DMS153 (cell line): ENCODE results near the gene TCF4.

ENCODE experiments used
- DNase-seq: peaks from one replicate; lab custom pipeline; 2025; lab: John Stamatoyannopoulos, UW

Gene TCF4

DNA sequence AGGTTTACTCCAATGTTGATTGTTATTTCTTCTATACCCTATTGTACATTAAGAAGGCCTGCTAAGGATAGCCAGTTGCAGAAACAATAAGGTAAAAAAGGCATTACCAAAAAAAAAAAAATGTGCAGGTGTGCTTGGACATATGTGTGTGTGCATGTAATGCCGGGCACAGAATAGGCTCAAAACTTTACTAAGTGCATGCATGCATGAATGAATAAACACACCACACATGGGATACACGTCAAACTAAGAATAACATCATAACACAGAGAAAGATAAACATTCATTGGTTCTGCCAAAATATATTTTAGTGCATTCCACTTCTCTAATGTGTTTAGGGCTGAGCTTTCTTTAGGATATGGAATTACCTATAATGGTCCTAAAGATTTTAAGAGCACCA lies 298.2 kb downstream of the TCF4 start:
- DNase-seq = no peak

DNA sequence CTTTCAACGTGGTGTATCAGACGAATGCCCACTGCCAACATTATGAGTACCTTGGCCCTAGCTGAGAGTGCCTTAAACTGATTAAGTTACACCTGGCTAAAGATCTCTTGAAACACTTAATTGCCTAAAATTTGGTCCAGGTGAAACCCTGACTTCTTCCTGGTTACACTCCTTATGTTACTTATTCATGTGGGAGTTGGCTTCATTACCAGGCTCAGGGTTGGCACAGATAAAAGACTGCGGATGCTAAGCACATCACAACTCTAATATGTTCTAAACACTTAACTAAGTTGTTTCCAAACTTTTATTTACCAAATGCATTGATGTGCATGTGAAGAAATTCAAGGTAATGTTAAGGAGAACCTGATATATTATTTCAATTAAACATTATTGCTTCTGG lies 298.9 kb downstream of the TCF4 start:
- DNase-seq = no peak

DNA sequence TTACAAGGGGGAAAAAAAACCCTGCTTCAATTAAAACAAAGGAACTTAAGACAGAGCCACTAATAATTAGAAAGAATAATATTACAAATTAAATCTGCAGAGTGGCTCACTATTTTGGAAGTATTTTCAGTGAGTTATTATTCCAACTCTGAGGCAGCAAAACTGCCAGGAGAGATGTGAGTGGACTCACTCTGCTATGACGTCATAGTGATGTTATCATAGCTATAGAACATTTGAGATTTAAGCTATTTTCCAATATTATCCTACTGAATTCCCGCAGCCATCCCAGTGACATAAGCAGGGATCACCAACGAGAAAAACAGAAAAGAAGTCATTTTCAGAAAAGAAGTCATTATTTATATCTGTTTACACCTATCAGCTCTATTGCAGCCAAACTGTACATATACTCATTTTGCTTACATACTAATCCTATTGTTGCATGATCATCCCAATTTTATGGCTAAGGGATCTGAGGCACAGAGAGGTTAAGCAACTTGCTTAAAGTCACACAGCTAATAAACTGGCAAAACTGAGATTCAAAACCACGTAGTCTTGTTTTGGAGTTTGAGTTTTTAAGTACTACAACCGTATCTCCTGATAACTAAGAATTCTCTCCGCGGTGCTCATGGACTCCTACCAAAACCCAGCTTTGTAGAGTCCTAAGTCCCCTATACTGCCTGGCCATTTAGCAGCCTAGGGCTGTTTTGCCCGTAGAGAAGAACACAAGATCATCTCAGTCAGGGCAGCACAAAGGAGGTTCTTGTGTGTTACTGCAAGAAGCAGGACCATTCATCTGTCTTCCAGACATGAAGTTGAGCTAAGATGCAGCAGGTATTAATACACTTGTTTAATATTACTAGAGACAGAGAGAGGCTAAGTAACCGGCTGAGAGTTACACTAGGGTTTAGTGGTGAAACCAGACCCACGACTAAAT lies 299.8 kb downstream of the TCF4 start:
- no peak for DNase-seq

DNA sequence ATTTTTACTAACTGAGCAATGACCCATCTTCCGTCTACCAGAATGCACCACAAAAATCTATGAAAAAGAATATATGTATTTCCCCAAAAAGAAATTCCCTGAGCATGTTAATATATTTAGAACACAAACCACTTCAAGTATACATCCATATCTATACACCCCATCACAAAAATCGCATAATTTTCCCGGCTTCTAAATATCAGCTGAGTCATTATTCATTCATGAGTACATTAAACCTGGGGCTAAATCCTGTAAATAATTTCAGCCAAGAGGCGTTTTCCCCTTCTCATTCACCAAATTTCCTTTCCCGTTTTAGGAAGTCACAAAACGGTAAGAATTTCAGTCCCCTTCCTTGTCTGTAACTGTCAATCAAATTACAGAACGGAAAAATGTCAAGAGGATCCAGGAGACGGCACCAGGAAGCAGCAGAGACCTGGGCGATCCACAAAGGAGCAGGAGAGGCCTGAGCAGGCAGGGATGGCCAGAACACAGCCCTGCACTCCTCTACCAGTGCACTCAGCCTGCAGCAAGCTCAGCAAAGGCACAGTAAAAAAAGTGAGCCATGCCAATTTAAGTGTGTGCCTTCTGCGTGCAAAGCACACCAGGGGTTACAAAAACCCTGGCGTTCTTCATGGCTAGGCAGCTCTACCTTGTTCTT lies 300.7 kb downstream of the TCF4 start:
- peak; percentile 39 for DNase-seq

DNA sequence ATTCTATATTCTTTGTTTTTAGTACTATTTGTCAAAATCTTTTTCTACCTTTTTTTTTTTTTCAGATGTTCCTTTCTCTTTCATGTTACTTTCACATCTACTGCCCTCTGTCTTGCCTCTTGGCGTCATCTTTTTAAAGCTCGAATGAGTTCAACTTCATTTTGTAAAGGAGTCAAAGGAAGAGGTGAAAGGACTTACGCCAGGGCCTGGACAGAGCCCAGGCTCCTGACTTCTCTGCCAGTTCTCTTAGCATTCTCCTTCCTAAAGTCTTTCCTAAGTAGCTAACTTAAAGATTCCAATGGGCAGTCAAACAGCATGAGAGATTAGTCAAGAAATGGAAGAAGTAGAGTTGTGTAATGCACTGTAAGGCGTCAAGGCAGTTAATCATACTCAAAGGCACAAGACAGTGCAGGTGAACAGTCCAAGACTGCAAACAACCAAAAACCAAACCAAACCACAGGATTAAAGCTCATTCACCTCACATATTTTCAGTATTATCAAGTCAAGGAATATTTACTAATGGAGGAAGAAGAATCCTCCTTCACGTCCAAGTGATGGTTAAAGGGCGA lies 301.7 kb downstream of the TCF4 start:
- DNase-seq = no peak

DNA sequence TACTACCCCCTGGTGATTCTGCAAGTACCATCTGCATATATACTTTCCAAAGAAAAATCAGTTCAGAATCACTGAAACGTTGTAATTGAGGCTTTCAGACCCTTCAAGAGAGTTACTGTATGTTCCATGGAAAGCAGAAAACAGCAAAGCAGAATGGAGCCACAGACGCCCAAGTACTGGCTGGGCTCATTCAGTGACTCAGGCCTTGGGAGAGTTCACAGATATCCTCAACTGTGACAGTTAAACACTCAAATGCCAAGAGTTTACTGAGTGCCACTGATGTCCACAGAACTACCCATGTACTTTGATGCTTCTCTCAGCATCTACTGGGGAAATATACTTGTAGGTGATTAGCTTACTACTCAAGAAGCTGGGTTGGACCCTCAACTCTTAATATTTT lies 303.4 kb downstream of the TCF4 start:
- DNase-seq = no peak

DNA sequence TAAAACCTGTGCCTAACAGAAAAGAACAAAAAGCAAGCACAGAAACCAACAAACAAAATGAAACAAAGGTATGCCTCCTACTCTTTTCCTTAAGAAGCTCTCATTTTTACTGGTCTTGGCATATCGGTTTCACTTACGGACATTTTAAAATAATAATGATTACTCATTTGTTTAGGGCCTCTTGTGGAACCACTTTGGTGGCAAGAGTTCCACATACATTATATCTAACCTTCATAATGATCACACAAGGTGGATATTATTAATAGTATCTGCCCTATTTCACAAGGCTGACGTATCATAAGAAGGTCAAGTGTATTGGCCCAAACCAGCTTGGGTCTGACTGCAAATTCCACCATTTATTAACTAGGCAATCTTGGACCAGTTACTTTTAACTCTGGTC lies 304.7 kb downstream of the TCF4 start:
- DNase-seq = no peak

DNA sequence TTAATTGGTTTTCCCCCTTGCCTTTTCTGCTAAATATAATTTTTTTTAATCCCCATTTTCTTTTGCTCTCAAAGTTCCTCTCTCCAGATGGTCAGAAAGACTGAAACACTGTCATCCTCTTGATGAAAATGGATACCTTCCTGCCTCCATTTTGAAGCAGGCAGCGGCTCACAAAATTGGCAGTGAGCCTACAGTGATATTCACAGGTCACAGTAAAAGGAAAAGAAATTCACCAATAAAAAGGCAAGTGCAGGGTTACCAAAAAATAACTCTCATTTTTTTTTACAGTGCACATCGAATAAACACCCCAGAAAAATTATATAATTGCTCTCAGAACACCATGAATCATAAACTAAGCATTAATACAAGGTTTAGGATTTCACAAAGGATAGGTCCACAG lies 307.5 kb downstream of the TCF4 start:
- DNase-seq = peak; percentile 2

DNA sequence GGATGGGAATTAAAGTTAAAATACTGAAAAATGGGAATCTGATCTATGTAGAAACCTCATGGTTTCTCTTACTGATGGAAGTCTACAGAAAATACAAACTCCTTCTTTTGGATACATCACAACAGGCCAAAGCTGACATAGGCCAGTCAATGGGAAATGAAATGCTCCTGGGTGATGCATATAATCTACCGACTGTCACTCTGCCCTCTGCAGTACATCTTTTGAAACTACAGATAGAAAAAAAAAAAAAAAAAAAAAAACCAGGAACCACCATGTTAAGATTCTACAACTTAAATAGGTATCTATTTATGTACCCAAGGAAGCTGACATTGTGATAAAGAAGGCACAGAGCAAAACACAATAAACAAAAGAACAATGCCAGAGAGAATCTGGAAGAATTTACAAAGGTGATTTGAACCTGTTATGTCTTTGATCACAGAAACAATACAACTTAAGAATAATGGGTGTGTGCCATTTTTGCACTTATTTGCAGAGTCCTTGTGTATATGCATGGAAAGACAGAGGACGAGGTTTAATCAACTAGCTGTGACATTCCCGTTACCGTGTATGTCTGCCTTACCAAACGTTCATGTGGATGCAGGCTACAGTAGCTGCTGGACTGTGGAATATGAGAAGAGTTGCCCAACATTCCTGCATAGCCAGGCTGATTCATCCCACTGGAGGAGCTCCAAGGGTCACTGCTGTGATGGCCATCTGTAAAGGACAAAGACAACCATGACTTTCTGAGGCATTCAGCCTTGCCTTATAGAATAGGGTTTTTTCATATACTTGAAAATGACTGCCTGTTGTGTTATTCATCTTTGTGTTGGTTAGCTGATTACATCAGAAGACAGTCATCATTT lies 312.7 kb downstream of the TCF4 start:
- DNase-seq = no peak

DNA sequence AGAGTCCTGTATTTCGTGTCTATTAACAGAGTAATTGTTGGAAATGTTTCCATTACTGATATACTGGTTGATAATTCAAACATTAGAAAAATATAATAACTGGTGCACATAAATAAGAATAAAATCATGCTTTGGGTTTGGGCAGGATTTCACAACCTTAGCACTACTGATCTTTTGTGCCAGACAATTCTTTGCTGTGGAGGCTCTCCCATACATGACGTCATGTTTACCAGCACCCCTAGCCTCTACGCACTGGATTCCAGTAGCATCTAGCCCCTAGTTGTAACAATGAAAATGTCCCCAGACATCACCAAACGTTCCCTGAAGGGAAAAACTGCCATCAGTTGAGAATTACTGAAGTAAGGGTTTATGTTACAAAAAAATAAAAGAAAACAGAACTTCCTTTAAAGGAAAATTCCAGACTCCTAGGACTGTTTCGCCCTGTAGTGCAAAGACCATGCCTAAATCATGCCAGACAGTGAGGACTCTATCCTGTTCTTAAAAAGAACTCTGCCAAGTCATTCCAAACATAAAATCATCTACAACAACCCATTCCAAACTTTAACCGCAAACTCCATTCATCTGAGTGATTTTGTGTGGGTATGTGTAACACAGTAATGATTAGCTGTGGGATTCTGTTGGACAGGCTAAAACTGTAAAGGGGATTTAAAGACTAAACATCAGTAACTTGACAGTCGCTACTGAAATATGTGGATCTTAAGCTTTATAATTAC lies 315.3 kb downstream of the TCF4 start:
- DNase-seq = no peak

DNA sequence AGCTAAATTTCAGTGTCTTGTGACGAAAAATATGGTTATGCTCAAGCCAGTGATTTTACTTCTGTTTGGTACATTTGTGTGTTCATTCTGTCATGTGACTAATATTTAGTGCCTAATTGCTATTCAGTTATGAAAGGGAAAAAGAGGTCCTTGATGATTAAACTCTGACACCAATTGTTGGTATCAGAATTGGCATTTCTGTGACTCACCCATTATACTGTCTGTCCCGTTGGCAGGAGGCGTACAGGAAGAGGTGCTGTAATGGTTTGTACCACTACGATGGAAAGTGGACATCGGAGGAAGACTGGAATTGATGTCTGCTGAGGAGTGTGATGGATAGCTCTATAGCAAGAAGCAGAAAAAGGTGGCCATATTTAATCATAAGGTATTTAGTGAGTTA lies 318.4 kb downstream of the TCF4 start:
- no peak for DNase-seq

DNA sequence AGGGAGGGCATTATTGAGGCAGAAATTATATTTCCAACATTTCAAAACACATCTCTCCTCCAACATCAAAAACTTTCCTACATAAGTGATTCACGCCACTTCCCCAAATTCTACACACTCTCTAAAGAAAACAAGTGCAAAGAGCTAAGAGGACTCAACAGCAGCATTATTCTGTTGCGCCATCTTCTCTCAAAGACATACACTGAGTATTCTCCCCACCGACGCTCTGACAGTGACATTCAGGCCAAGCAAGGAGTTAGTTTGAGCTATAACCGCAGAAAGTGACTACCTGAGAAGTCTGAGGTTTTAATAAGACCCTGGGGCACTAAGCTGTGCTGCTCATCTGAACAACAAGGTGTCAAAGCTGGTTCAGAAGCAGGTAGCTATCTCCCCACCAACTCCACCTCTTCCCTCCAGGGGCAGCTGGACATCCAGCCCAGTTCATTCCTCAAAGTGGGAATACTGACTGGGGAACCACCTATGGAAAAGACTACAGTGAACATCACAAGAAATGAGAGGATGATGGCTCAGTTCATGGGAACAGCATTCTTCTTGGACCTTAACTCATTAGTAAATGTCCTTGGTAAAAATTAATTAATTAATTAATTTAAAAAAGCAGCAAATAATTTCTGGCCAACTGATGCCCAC lies 319.2 kb downstream of the TCF4 start:
- DNase-seq = no peak

DNA sequence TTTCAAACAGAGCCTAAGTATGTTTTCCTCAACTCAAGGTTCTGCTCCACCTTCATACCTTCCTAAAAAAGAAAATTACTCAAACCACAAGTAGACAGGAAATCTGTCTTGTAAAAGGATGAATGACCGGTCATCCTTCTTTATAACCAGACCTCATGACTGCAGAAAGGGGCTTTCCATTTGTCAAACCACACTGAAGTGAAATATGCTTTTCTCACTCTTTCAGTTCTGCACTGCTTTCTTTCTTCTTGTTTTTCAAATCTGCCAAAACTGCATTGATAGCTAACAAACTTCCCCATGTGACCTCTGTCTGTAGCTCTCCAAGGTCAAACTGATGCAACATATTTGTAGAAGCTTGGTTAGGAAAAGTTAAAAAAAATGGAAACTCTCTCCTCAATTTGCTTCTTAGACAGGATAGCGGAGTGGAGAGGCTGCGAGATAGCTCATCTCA lies 319.8 kb downstream of the TCF4 start:
- no peak for DNase-seq

DNA sequence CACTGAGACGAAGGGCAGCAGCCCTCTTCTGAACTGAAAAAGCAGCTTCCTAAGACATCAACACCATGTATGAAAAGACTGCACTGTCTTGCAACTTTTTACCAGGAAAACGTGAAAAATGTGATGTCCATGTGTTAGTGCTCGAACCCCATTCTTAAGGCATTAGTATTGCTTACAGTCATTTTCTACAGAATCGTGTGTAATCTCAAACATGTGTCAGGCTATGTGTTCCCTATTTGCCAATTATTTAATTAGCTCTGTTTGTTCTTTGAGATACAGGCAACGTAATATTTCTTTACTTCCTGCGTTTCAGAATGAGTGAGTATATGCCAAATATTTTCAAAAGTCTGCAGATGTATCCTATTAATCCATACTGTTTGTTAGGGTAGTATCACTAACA lies 321.0 kb downstream of the TCF4 start:
- no peak for DNase-seq

DNA sequence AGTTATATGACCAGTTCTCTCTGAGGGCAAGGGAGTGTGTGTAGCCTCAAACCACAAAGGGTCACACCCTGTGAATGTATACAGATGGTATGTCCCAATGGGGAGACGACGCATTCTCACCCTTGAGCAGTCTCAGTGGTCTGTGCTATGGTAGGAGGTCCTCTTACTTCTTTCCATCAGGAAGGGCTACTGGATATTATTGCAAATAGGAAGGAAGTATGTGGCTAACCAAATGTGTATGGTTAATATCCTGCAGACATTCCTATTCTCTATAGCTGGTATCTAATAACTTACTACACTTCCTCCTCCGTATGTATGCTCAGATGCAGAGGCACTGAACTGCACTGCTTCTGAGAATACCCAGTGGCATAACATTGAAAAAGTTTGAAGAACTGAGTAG lies 322.0 kb downstream of the TCF4 start:
- DNase-seq = no peak

DNA sequence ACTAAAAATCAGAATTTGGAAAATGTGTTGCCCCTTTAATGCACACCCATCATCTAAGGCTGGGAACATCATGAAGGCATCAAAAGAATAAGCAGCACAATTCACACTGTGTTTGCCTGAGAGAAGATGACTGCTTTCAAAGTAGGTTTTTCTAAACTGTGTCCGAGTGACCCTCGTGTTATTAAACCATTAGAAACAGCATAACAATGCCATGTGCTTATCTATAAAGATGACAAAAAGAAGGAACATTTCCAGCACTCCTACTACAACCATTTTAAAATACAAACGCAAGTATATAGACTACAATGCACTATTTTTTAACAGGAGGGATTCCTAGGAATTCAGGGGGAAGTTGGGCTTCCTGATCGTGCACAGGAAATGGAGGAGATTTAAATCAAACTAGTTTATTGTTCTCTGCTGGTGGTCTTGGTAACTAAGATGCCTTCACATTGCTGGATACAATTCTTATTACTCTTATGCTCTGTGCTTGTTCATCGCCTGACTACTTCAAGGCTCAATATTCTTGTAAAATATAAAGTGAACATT lies 322.8 kb downstream of the TCF4 start:
- DNase-seq = no peak

DNA sequence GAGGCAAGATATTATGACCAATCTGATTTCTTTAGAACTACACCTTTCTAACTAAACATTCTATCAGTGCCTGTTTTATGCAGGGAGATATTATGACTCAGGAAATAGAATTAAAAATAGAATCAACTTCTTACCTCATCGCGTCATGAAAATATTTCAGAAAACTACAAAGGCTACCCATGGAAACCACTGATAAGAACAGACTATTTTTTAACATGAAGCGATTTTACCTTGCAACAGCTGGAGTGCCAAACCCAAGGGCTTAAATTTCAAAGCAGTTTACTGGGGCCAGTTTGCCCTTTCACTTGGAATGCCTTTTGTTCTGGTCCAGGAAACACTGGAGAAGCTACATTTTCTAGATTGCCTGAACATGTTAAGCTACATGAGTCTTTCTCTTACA lies 323.9 kb downstream of the TCF4 start:
- DNase-seq = no peak

DNA sequence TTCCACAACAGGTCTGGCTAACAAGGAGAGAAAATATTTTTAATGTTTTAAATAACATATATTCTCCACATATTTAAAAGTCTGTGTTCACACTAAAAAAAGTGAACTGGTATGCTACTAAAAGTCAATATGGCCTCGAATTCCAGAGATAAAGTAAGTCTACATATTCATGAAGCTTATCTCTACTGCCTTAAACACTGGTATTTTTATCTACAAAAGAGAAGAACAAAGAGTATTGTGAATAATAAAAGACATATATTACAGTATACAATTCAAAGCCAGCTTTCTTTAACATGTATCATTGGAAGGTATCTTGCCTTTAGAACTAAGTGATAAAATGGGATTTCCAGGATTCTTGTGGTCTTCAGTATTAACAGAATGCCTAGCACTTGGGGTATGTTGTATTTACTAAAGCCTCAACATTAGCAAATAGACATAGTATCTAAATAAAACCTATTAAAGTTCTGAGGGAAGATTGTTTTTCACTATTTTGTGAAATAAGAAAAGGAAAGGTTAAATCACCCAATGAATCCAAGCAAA lies 325.9 kb downstream of the TCF4 start:
- DNase-seq = no peak

DNA sequence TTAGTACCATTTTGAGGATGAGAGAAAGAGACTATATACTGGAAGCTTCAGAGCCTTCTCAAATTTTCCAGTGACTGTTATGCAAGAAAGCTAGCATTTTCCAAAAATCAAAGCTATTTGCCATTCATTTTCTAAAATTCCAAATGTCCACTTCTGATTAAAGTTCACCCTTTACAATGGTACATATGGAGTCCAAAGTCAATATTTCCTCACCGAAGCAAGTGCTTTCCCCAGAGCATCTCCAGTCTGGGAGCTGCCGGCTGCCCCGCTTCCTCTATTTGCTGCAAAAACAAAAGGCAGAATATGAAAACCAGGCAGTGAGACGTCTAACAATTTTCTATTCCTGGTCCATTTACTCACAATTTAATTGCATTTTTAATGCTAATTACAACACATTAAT lies 326.7 kb downstream of the TCF4 start:
- no peak for DNase-seq

DNA sequence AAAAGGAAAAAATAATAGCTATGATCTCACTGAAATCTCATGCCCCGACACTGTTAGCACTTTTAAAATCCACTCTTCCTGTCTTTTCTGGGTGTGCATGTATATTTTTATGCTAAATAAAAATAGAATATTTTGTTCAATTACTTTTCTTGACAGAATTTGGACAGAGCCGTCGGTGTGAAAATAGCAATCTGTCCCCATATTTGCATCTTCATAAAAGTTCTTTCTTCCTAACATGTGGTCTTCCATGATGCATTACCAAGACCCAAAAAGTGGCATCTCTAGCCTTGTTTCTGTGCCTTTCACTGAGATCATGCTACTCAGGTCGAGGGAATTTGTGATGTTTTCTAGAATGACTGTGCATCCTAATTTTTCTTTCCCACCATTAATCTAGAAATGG lies 329.9 kb downstream of the TCF4 start:
- no peak for DNase-seq

DNA sequence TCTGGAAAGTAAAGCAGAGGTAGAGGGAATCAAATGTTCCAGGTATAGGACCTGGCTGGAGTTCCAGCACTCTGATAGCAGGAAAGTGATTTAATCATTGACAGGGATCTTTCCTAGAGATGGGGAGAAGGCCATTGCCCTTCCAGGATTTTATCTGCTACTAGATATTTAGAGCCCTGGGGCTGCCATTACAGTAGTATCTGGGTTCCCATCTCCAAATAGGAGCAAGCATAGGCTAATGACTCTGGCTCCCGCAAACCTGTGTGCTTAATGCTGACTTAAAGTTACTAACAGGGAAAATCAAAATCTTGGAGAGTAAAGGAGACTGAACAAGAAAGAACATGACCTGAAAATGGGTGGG lies 331.1 kb downstream of the TCF4 start:
- no peak for DNase-seq
